Measurements from ENCODE around the gene CELF2.
"Not testable (repeated sequence)": the region's sequence is repeated elsewhere in the genome, so short reads cannot be mapped to it uniquely, and the experiment has no call there.

Gene CELF2

DNA sequence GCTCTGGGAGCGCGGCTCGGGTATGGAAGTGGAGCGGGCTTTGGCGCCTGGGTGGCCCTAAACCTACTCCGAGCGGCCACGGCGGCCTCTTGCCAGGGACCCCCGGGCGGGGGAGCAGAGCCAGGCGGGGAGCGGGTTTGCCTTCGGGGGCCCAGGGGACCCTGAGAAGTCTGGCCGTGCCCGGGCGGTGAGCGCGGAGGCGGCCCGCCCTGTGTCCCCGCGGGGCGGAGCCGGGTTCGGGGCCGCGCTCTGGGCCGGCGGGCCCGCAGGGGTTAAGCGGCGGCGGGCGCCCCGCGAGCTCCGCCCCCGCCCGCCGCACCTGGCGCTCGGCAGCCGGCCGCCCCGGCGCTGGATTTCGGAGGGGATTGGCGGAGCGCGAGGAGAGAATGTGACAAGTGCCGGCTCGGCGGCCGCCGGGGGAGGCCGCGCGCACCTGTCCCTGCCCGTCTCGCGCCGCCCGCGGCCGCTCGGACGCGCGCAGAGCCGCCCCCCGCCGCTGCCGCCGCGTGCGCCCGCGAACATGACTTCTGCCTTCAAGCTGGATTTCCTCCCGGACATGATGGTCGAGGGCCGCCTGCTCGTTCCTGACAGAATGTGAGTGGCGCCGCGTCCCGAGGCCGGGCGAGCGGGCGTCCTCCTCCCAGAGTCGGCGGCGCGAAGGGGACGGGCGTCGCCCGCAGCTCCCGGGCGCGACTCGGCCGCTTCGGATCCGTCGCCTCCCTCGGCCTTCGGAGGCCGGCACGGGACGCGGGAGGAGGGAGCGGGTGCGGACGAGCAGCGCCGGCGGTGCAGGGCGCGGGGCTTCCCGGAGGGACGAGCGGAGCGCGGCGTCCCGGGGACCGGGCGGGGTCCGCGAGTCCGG is at the start of gene CELF2:
CELF2 (plus strand) TSS at position 303 of the 862 bp plus-strand sequence; CDS start at position 521, 218 bp downstream.
- no peak for DNase-seq (ENCODE audit: low spot score)

DNA sequence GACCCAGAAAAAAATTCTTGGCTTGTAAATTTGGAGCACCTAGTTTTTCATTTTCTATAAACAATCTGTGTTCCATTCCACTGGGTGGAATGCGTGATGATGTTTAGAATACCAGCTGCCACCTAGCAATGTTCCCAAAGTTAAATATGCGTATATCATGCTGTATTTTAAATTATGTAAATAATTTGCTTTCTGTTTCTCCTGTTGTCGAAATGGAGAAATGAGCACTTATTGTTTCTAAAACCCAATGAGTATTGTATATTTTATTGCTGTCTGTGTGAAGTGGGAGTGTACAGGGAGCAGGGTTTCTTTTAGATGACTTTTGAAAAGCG is 49.4 kb upstream of the CELF2 start:
- DNase-seq (ENCODE audit: low spot score), result no peak

DNA sequence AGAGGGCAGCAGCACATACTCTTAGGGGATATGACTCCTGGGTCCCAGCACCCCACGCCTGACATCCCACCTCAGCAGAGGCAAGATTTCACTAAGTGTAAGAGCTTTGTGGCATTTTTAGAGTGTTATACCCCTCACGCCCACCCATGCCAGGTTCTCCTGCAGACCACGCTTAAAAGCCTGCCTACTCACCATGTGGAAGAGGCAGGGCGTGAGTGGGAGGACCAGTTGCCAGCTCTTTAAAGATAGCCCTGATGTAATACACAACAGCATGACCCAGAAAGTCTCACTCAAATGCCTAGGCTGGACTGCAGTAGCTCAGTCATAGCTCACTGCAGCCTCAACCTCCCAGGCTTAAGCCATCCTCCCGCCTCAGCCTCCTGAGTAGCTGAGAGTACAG is 44.4 kb upstream of the CELF2 start:
- DNase-seq (ENCODE audit: low spot score), result no peak

DNA sequence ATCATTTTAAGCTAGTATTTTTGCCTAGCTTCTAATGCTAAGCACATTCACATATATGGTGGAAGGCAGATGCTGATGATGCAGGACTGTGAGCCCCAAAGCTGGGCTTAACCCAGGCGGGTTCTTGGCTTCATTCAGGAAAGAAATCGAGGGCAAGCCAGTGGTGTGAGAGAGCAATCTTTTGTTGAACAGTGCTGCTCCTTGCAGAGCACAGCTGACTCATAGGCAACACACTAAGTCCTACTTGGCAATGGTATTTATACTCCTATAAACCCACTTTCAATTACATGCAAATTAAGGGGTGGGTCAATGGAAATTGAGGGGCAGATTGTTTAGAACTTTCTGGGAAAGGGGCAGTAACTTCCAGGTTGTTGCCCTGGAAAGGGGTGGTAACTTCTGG is 42.0 kb upstream of the CELF2 start:
- no peak for DNase-seq (ENCODE audit: low spot score)

DNA sequence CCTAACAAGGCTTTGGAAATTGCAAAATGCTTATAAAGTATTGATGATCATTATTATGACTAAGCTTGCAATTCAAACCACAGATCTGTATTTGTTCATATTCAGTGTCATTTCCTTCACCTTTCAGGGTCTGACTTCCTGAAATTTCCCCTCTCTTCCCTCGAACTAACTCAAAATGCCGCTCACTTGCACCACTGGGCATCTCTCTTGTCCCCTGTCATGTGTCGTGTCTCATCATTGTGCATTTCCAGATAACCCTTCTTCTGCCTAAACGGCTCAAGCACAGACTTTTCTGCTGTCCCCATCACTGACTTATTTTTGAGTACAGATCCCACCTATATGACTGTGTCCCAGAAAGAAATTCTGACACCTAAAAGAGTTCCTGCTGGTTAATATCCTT is 41.0 kb upstream of the CELF2 start:
- no peak for DNase-seq (ENCODE audit: low spot score)

DNA sequence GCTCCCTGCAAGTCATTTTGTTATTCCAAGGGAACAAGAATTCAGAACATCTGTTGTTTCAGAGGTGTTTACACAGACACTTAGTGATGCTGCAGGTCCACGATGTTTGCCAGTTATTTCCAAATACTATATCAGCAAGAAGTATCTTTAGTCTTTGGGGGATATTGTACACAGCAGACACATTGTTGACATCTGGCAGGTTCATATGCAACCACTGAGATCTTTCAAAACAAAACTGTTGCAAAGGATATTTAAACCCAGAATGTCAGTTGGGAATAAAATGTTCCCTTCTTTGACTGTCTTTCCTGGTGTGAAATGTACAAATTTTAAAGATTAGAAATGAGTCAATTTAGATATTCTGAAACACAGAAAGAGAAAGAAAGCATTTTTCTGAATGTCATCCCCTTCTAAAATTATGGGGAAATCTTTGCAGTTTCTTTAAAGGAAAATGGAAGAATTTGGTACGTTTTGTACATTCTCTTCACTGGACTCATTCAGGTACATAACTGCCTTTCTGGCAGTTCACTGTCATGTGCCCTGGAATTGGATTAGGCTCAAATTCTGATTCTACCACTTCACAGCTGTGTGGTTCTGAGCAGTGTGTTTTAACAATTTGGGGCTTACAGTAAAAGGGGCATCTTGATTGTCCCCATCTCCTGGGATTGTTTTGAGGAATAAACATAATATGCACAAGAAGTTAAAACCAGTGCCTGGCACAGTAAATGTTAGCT is 40.3 kb upstream of the CELF2 start:
- DNase-seq (ENCODE audit: low spot score), result no peak

DNA sequence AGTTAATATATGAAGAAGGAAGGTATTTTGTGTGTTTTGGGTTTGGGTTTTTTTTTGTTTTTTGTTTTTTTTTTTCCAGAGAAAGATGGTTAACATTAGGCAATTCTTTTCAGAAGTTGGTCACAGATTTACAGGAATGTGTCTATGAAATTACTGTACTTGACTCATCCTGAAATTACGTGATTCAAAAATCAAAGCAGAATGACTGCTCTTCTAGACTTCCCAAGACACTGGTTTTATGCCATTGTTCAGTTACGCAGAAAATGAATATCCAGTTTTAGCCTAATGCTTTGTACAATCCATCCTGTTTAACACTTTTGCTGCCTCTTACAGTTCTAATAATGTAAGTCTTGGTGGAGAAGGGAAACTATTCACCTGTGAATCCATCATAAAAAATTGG is 39.7 kb upstream of the CELF2 start:
- DNase-seq (ENCODE audit: low spot score), result peak; percentile 36

DNA sequence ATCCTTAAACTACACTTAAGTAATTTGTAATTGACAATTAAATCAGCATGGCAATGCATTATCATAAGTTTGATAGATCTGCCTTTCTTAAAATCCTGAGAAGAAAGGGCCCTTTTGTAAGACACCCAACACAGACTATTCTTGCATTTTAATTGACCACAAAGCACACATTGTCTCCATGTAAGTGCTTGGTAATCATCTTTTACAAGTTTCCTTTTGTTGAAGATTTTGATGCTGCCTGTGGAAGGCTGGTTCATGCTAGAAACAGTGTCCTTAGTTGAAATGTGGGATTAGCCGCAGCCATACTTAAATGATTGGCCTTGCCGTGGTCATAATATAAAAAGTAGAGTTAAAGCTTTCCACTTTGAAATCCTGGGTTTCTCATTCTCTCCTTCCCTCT is 32.3 kb upstream of the CELF2 start:
- no peak for DNase-seq (ENCODE audit: low spot score)

DNA sequence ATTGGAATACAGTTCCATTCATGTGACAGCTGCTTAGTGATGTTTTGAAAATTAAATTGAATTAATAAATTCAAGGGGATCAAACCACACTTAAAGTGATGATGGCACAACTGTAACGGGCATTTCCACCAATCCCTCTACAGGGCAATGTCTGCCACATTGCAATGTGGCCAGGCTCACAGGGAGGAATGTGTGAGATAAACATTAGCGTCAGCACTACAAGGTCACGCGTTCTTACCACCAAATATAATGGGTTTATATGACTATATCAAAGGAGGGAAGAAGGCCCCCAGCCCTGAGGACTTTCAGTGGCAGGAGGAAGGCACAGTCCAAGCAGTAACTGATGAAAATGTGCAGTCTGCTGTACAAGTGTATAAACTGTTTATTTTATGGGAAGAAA is 31.1 kb upstream of the CELF2 start:
- DNase-seq (ENCODE audit: low spot score), result no peak

DNA sequence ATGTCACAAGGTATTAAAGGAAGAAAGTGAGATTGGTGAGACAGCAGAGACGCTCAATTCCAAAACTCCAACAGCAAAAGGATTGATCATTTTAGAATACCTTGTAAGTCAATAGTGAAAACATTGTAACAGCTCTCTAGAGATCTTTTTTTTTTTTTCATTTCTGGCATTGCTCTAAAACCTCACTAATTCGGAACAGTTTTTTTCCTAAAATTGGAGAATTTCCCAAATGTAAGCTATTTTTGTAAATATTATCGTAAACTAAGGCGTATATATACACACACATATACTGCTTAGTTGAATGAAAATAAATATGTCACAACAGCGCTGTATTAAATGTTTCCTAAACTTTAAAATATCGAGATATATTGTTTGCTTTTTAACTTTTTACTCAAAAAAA is 30.6 kb upstream of the CELF2 start:
- no peak for DNase-seq (ENCODE audit: low spot score)

DNA sequence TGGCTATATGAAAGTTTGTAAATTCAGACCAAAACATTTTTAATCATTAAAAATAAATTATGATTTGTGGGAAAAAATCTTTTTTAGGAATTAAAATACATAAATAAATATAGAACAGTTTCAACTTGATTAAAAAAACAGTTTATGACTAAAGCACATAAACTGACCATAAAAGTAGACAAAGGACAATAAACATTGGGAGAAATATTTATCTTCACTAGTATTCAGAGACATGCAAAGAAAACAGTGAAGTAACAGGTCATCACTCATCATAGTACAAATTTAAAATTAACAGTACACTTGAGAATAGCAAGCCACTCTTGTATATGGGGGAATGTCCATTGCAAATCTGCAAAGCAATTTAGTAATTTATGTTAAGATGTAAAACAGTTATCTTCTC is 28.0 kb upstream of the CELF2 start:
- DNase-seq (ENCODE audit: low spot score), result no peak

DNA sequence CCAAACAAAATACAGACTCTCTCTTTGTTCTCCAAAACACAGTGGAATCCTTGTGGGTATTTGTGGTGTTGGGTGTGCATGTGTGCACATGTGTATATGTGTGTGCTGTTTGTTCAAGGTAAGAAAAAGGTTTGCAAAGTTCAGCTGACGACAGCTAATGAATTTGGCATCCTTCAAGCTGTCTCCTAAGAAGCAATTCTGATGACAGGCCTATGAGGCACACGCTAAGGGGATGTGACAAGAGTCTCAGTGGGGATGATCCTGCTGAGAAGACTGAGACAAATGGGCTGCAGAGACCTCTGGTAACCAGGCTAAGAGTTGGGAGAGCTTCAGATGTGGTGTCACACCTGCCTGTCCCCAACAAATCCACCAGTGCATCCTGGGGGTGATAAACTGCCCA is 26.5 kb upstream of the CELF2 start:
- no peak for DNase-seq (ENCODE audit: low spot score)

DNA sequence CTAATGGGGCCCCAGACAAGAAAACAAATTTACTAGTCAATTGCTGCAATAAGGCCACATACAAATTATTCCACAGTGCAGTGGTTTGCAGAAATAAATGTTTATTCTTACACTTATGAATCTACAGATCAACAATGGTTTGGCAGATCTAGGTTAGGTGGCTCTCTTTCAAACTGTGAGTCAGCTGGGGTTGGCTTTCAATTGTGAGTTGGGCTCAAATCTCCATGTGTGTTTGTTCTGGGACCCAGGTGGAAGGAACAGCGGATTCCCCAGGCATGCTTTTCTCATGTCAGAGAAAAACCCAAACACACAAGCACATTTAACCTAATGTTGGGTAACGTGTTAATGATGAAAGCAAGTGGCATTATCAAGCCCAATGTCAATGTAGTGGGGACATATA is 25.6 kb upstream of the CELF2 start:
- no peak for DNase-seq (ENCODE audit: low spot score)

DNA sequence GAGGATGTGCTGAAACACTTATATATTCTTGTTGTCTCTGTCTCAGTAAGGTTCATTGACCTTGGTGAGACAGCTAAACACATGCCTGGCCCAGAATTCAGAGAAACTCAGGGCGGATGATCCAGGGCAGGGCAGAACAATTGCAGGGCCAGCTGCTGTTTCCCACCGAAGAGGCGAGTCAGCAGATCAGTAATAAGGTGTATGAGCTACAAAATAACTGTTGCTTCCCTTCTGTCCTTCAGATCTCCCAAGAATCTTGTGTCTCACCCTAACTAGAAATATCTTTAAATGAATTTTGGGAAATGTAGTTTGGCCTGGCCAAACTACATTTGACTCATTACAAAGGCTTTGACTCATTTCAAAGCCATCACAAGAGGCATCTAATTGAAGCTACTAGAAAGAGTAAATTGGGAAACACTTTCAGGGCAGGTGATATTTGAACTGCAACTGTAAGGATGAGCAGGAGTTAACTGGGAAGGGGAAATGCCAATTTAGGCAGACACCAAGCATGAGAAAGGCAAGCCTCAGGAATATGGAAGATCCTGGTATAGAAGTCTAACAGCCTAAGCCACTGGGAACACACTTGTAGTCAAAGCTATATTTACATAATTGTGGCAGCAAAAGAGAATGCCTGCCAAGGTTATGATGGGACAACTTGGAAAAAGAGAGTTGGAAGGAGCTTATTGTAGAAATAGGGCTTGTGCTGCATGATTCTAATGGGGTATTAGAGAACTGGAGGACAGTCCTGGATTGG is 24.5 kb upstream of the CELF2 start:
- DNase-seq (ENCODE audit: low spot score), result no peak

DNA sequence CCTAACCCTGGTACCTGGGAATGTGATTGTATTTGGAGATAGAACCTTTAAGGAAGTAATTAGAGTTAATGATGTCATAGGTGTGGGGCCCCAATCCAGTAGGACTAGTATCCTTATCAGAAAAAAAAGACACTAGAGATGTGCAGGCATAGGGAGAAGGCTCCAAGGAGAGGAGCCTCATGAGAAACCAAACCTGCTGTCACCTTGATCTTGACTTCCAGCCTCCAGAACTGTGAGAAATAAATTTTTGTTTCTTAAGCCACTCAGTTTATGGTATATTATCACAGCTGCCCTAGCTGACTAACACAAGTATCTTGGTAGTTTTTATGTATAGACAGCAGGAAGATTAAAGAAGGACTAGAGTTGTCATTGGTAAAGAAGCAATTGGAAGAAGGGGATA is 23.9 kb upstream of the CELF2 start:
- DNase-seq (ENCODE audit: low spot score), result no peak

DNA sequence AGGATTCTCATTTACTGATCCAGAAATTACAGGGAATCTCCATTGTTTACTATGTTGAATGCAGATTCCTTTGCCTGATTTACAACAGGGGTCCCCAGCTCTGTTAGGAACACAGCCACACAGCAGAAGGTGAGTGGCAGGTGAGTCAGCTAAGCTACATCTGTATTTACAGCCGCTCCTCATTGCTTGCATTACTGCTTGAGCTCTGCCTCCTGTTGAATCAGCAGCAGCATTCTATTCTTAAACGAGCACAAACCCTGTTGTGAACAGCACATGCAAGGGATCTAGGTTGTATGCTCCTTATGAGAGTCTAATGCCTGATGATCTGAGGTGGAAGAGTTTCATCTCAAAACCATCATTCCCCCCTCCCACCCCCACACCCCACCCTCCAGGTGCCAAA is 23.3 kb upstream of the CELF2 start:
- no peak for DNase-seq (ENCODE audit: low spot score)

DNA sequence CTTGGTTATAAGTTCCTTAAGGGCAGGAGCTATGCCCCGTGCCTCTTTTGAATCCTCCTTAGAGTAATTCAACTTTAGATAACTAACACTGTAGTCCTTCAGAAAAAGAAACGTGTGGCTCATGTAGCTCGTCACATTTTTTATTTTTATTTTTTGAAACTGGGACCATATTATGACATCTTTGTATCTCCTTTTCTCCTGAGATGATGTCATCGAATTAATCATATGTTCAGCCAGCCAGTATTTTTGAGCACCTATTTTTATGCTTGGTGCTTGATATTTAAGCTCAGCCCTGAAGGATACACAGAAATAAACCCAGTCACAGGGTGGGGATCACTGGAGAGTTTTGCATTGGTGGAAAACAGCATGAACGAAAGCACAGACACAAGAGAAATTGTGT is 22.6 kb upstream of the CELF2 start:
- DNase-seq (ENCODE audit: low spot score), result no peak

DNA sequence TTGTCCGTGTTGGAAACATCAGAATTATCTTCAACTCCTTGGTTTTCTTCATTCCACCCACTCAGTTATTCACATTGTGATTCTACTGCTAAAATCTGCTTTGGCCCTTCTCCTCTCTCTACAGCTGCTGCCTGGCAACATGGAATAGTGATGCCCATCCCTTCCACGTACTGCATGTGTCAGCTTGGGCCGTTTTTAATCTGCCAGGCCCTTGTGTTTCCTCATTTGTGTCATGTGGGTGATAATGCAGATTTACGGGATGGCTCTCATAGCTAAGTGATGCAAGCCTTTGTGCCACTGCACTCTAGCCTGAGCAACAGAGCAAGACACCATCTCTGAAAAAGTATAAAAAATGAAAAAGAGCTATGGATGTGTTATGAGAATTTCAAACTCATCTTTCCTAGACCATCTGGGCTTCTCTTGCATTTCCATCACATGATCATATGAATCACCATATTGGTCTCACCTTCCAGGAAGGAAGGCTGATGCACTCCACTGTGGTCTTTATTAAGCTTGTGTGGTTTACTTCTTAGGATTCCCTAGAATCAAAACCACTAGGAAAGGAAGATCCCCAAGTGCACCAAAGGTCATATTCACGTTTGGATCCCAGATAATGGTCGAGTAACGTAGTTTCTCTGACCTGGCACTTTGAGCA is 20.6 kb upstream of the CELF2 start:
- no peak for DNase-seq (ENCODE audit: low spot score)

DNA sequence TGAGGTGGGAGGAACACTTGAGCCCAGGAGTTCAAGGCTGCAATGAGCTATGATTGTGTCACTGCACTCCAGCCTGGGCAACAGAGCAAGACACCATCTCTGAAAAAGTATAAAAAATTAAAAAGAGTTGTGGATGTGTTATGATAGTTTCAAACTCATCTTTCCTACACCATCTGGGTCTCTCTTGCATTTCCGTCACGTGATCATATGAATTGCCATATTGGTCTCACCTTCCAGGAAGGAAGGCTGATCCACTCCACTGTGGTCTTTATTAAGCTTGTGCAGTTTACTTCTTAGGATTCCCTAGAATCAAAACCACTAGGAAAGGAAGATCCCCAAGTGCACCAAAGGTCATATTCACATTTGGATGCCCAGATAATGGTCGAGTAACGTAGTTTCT is 18.2 kb upstream of the CELF2 start:
- not testable (repeated sequence) for DNase-seq (ENCODE audit: low spot score)

DNA sequence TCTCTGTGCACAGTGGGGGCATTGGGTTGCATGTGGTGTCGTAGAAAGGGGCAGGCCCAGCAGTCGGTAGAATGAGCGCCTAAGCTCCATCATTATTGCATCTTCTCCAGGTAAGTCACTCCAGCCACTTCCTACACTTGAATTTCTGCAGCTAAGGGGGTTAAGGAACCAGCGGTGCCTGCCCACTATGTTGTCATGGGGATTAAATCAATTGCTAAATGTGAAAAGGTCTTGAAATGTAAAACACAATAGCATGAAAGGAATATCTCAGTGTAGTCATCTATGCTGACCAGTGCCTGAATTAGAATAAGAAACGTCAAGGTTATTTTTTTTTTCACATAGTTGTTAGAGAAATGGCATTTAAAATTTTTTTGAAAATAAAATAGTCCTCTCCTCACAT is 15.2 kb upstream of the CELF2 start:
- no peak for DNase-seq (ENCODE audit: low spot score)

DNA sequence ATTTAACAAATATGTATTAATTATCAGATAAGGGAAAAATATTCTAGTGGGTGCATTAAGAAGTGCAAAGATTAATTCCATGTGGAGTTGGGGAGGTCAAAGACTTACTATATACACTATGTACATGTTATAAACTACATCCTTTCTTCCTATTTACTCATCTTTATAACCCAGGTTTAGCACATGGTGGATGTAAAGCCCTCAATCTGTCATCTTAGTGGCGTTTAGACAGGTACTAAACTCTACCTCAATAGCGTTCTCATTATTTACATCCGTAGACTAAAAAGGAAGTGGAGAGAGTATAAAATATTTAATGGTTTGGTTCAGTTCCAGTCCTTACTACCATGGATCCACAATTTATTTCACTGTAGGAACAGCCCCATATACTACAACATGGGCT is 14.8 kb upstream of the CELF2 start:
- DNase-seq (ENCODE audit: low spot score), result no peak

DNA sequence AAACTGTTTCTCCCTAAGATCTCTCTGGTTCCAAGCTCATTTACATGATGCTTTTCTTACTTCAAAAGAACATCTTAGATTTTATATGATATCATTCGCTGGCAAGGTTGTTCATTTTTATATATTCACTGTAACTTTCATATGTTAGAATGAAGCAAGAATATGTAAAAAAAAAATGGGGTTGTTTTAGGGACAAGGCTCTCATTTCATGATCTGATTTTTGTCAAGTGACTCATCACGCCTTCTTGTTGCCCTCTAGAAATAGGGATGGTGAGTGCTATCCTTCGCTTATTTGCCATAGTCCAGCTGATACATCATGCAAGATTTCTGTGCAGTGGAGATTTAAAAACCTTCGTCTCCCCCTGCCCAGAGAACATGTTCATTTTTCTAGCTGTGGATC is 14.0 kb upstream of the CELF2 start:
- no peak for DNase-seq (ENCODE audit: low spot score)

All from AG08395 (cell line).